NT2/D1 (cell line): Measurements from ENCODE around the gene SLITRK4.

ENCODE experiments used
- SUZ12 ChIP-seq: IDR thresholded peaks from 2 replicates; pipeline ENCODE4 v1.6.1; 2011; ENCODE audit not compliant: insufficient read length, insufficient read depth; ENCODE audit errors: extremely low read depth
- YY1 ChIP-seq: IDR thresholded peaks from 2 replicates; pipeline ENCODE4 v1.6.1; 2011; ENCODE audit not compliant: insufficient read length, insufficient read depth
- ZNF274 ChIP-seq: IDR thresholded peaks from 2 replicates; pipeline ENCODE4 v1.6.1; 2011; ENCODE audit warnings: mild to moderate bottlenecking, low read depth, low read length

- TF ChIP-seq SUZ12 (no peak), ZNF274 (no peak), YY1 (no peak)
Measured at GRCh38 chrX:143632625-143633410, 3.1 kb downstream of the SLITRK4 start.
